ENCODE measurements around the gene ZNF362. TPM values are rescaled to one million over a fixed set of nuclear protein-coding genes. Genes with fewer than 3 reads are reported as not detected.

Gene ZNF362
- total RNA-seq, 3 donors from 2014 or later (not counting 1 experiment from before 2014, with no cell fraction given): 34.7 to 39.1 (median 38.3) TPM

DNA sequence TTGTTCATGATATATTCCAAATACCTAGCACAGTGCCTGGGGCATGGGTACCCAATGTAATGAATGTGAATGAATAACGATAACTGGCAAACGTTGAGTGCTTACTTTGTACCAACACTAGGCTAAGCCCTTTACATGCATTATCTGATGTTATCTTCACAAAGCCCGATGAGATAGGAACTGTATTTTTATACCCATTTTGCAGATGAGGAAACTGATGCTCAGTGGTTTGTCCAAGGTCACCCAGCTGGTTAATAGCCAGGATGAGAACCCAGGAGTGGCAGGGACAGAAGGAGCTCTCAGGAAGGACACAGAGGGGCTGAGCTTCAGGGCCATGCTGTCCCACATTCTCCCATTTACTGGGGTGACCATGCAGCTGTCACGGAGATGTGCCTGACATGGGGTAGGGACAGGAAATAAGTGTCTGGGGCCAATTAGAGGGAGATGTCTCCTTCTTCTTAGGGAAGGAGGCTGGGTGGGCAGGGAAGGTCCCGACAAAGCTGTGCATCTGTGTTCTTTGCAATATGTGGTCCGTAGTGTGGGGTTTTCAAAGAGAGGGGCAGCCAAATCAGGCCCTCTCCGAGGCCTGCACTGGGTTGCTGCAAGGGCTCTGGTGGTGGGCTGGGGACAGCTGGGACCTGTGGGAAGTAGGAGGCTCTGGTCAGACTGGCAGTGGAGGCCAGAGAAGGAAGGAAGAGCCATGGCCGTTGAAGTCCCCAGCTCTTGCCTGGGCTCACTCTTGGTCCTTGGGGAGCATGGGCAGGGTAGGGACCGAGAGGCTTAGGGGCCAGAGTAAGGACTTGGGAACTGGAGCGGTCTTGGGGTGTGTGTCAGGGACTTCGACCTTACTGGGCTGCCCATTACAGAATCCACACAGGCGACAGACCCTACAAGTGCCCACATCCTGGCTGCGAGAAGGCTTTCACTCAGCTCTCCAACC, 38.0 kb downstream of the ZNF362 start:
- 89% methylated on average over 13 of the region's 13 CpGs for WGBS (ENCODE audit: insufficient coverage)
- no peak overlapping the region for H3K27ac Mint-ChIP-seq
- intact Hi-C loops (cut with micrococcal nuclease): loop anchor here (1.0 kb wide), 2 partner anchors 73 to 176 kb away; no protein-coding TSS in a partner anchor

DNA sequence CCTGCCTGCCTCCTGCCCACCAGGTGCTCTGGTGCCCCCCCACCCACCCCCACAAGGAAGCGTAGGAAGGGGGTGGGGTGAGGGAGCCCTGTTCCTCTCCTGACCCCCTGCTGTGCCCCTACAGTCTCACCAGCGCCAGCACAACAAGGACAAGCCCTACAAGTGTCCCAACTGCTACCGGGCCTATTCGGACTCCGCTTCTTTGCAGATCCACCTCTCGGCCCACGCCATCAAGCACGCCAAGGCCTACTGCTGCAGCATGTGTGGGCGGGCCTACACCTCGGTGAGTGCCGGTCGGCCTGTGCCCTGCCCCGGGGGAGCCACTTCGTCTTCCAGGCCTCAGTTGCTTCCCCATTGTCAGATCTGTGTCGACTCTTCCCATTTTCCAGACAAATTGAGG, 38.7 kb downstream of the ZNF362 start:
- no peaks in the 10 kb centered on the region for H3K36me3 Mint-ChIP-seq
- H3K9me3 Mint-ChIP-seq: no peaks in the 10 kb centered on the region
- WGBS (ENCODE audit: insufficient coverage): 90% methylated on average over 14 of the region's 15 CpGs
- Histone ChIP-seq H3K4me3 (ENCODE audit: low read length) (no peak overlapping the region), H3K36me3 (ENCODE audit: control insufficient read depth, insufficient read depth, low read length) (peaks cover 12% of the 10 kb centered on the region), H3K9me3 (ENCODE audit: control insufficient read depth, insufficient read depth, low read length) (no peaks in the 10 kb centered on the region), H3K4me1 (ENCODE audit: control insufficient read depth, insufficient read depth, low read length) (peaks cover 8% of the 10 kb centered on the region), H3K27ac (ENCODE audit: low read length) (no peak overlapping the region), H3K27me3 (ENCODE audit: control insufficient read depth, insufficient read depth, low read length) (no peaks in the 10 kb centered on the region)
- H3K27ac Mint-ChIP-seq: peak overlapping the region in 1 of 2 donors; percentile 53
- H3K4me1 Mint-ChIP-seq: peaks cover 25 to 38% of the 10 kb centered on the region in 2 donors
- no peaks in the 10 kb centered on the region for H3K27me3 Mint-ChIP-seq (ENCODE audit: low read depth in 2 of 2)
- TF ChIP-seq, protein P1, sequence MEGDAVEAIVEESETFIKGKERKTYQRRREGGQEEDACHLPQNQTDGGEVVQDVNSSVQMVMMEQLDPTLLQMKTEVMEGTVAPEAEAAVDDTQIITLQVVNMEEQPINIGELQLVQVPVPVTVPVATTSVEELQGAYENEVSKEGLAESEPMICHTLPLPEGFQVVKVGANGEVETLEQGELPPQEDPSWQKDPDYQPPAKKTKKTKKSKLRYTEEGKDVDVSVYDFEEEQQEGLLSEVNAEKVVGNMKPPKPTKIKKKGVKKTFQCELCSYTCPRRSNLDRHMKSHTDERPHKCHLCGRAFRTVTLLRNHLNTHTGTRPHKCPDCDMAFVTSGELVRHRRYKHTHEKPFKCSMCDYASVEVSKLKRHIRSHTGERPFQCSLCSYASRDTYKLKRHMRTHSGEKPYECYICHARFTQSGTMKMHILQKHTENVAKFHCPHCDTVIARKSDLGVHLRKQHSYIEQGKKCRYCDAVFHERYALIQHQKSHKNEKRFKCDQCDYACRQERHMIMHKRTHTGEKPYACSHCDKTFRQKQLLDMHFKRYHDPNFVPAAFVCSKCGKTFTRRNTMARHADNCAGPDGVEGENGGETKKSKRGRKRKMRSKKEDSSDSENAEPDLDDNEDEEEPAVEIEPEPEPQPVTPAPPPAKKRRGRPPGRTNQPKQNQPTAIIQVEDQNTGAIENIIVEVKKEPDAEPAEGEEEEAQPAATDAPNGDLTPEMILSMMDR (IDR thresholded peaks at IDR 0.05): no peak
- no peak for DNase-seq
- ATAC-seq: no peak
- intact Hi-C loops (cut with micrococcal nuclease): loop anchor here (1.0 kb wide), 2 partner anchors 72 to 175 kb away; no protein-coding TSS in a partner anchor
- no peak overlapping the region for H3K4me3 Mint-ChIP-seq

More for the DNA sequence above, 38.0 kb downstream of the ZNF362 start:
- Histone ChIP-seq H3K4me1 (ENCODE audit: control insufficient read depth, insufficient read depth, low read length) (peaks cover 8% of the 10 kb centered on the region), H3K4me3 (ENCODE audit: low read length) (no peak overlapping the region), H3K36me3 (ENCODE audit: control insufficient read depth, insufficient read depth, low read length) (peaks cover 16% of the 10 kb centered on the region), H3K9me3 (ENCODE audit: control insufficient read depth, insufficient read depth, low read length) (no peaks in the 10 kb centered on the region), H3K27ac (ENCODE audit: low read length) (no peak overlapping the region), H3K27me3 (ENCODE audit: control insufficient read depth, insufficient read depth, low read length) (no peaks in the 10 kb centered on the region)
- Mint-ChIP-seq H3K4me3 (no peak overlapping the region), H3K27me3 (ENCODE audit: low read depth in 2 of 2) (no peaks in the 10 kb centered on the region), H3K9me3 (no peaks in the 10 kb centered on the region), H3K4me1 (peaks cover 25 to 38% of the 10 kb centered on the region in 2 donors), H3K36me3 (no peaks in the 10 kb centered on the region)
- DNase-seq (no peak), ATAC-seq (no peak)
- TF ChIP-seq, protein P1 (IDR thresholded peaks at IDR 0.05): no peak

DNA sequence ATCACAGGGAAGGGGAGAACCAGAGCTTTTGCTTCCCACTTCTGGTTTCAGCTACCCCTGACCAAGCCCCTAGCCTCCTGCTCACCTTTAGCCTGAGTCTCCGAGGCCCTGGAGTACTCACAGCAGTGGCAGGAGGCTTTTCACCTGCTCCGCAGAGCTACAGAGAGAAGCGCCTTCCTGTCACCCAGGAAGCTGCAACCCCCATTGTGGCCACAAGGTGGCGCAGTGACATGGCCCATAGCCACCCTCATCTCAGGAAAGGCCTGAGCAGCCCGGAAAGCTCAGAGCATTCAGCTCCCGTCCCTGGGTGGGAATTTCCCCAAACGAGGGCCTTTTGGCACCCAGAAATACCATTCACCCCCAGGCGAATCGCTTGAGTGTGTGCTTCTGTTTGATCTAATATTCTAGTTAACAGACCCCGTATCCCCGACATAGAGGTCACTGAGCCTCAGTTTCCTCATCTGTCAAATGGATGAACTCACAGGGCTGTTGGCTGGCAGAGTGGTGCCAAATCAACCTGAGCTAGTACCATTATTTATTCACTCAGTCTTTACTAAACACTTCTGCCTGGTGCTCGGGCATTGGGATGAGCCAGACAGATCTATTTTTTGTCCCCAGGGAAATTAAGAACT, 39.3 kb downstream of the ZNF362 start:
- H3K9me3 ChIP-seq (ENCODE audit: control insufficient read depth, insufficient read depth, low read length): no peaks in the 10 kb centered on the region
- intact Hi-C loops (cut with micrococcal nuclease): loop anchor here (1.0 kb wide), 2 partner anchors 72 to 175 kb away; no protein-coding TSS in a partner anchor
- no peaks in the 10 kb centered on the region for H3K27me3 ChIP-seq (ENCODE audit: control insufficient read depth, insufficient read depth, low read length)
- Mint-ChIP-seq H3K4me3 (no peak overlapping the region), H3K36me3 (no peaks in the 10 kb centered on the region), H3K9me3 (no peaks in the 10 kb centered on the region), H3K4me1 (peaks cover 25 to 38% of the 10 kb centered on the region in 2 donors), H3K27ac (peak overlapping the region in 1 of 2 donors; percentile 53), H3K27me3 (ENCODE audit: low read depth in 2 of 2) (no peaks in the 10 kb centered on the region)
- DNase-seq (peak; percentile 83 to 92), ATAC-seq (peak; percentile 89 to 96 (median 92))
- H3K27ac ChIP-seq (ENCODE audit: low read length): no peak overlapping the region
- no peak overlapping the region for H3K4me3 ChIP-seq (ENCODE audit: low read length)
- 60% methylated on average over 12 of the region's 12 CpGs for WGBS (ENCODE audit: insufficient coverage)
- peaks cover 12% of the 10 kb centered on the region for H3K36me3 ChIP-seq (ENCODE audit: control insufficient read depth, insufficient read depth, low read length)
- TF ChIP-seq, protein P1 (IDR thresholded peaks at IDR 0.05): peak; percentile 97
- peaks cover 8% of the 10 kb centered on the region for H3K4me1 ChIP-seq (ENCODE audit: control insufficient read depth, insufficient read depth, low read length)
